HUES6 (cell line): ENCODE data around the gene FOXJ3.

ENCODE experiments used
- H3K27ac ChIP-seq: 2 replicates; pipeline ENCODE4 v1.7.0; 2013; ENCODE audit warnings: low read depth, mild to moderate bottlenecking, low read length, inconsistent platforms
- H3K27me3 ChIP-seq: 2 replicates; pipeline ENCODE4 v1.6.1; 2013; ENCODE audit warnings: low read length; ENCODE audit not compliant: control insufficient read depth, insufficient read depth
- H3K36me3 ChIP-seq: 2 replicates; pipeline ENCODE4 v1.6.1; 2013; ENCODE audit warnings: low read length; ENCODE audit not compliant: control insufficient read depth, insufficient read depth
- H3K4me1 ChIP-seq: 2 replicates; pipeline ENCODE4 v1.6.1; 2013; ENCODE audit warnings: low read length; ENCODE audit not compliant: control insufficient read depth, insufficient read depth
- H3K4me3 ChIP-seq: 2 replicates; pipeline ENCODE4 v1.5.1; 2013; ENCODE audit warnings: low read depth, low read length
- H3K9ac ChIP-seq: one replicate; pipeline ENCODE4 v1.6.1; 2013; ENCODE audit warnings: mild to moderate bottlenecking, low read length
- H3K9me3 ChIP-seq: 2 replicates; pipeline ENCODE4 v1.6.1; 2013; ENCODE audit warnings: low read depth, low read length; ENCODE audit not compliant: control insufficient read depth, insufficient read depth

Gene FOXJ3

DNA sequence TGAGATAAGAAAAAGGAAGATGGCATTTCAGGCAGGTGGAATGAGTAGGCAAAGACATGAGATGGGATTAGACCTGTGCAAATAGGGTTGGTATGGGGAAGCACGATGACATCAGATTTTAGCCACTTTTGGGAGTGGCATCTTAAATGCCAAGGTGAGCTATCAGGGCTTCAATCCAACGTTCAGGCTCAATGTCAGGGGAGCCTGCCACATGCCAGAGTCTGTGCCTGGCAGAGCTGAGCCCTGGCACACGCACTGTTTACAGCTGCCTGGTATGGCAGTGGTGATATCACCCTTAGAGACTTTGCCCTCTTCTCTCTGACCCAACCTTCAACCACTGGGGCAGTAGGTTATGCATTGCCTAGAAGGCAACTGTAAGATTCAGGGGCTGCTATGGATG, 182.9 kb downstream of the FOXJ3 start:
- Histone ChIP-seq H3K27ac (no peak overlapping the region), H3K4me3 (no peak overlapping the region), H3K27me3 (peaks cover 11% of the 10 kb centered on the region; the same call in 1 of the 2 replicates), H3K9ac (no peak overlapping the region), H3K4me1 (no peaks in the 10 kb centered on the region), H3K9me3 (no peaks in the 10 kb centered on the region), H3K36me3 (no peaks in the 10 kb centered on the region)

DNA sequence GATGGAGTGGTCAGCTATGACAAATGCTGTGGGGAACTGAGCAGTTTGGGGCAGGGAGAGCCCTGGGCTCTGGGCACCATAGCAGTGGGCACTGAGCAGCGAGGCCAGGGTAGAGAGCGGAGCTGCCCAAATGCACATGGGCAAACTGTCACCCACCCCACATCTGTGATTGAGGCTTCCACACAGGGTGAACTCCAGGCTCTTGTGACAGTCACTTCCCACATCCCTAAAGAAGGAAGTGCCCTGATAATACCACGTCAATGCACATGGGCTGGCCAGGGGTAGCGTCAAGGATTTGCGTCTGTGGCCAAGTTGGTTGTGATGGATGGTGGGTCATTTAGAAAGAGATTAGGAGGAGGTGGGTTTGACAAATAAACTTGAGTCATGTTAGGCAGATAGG, 184.4 kb downstream of the FOXJ3 start:
- Histone ChIP-seq H3K4me3 (no peak overlapping the region), H3K27me3 (peaks cover 11% of the 10 kb centered on the region; the same call in 1 of the 2 replicates)

DNA sequence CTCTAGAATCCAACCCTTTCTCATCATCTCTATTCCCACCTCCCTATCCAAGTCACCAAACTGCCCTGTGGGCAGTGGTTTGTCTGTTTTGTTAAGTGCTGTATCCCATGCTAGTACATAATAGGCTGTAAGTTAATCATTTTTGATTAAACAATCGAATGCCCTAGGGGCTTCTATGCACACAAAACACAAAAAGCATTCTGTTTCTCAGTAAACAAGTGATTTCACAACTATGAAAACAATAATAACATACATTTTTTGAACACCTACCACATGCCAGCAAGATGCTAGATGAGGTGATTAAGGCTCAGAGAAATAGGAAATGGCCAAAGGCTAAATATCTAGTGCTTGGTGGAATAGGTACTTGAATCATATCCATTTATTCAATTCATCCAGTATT, 186.9 kb downstream of the FOXJ3 start:
- H3K9me3 ChIP-seq: no peaks in the 10 kb centered on the region
- H3K4me3 ChIP-seq: no peak overlapping the region
- H3K27ac ChIP-seq: no peak overlapping the region
- H3K27me3 ChIP-seq: peaks cover 19% of the 10 kb centered on the region
- no peaks in the 10 kb centered on the region for H3K4me1 ChIP-seq
- no peaks in the 10 kb centered on the region for H3K36me3 ChIP-seq
- no peak overlapping the region for H3K9ac ChIP-seq

More for the DNA sequence above, 184.4 kb downstream of the FOXJ3 start:
- no peaks in the 10 kb centered on the region for H3K36me3 ChIP-seq
- H3K9me3 ChIP-seq: no peaks in the 10 kb centered on the region
- H3K27ac ChIP-seq: no peak overlapping the region
- no peaks in the 10 kb centered on the region for H3K4me1 ChIP-seq
- H3K9ac ChIP-seq: no peak overlapping the region

DNA sequence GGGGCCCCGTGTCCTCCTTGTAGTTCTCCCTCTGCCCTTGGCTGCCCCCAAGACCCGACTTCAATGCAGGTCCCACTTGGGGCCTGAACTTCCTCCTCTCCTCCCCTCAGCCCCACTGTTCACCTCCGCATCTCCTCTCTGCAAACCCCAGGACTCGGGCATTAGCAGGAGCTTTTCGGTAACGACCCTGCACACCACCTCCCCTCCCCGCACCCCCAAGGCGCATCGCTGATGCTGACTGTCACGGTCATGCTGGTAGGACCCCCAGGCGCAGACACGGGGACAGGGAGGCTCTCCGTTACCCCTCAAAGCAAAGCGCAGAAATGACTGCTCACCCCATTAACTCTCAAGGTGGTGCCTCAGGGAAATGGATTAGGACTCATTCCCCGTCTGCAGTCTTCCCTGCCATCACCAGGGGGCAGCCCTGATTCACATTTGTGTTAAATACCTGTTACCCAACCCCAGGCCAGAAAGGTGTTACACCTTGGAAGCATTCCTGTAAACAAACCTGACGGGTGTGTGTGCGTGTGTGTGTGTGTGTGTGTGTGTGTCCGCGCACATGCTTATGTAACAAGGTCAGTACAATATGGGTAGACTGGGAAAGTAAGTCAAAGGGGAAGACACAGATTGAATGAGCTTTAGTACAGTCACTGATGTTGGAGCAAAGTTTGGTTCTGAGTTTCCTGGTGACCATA, 188.3 kb downstream of the FOXJ3 start:
- no peak overlapping the region for H3K9ac ChIP-seq
- no peaks in the 10 kb centered on the region for H3K9me3 ChIP-seq
- H3K4me3 ChIP-seq: no peak overlapping the region
- H3K27me3 ChIP-seq: peaks cover 20% of the 10 kb centered on the region
- H3K4me1 ChIP-seq: no peaks in the 10 kb centered on the region
- H3K27ac ChIP-seq: no peak overlapping the region
- no peaks in the 10 kb centered on the region for H3K36me3 ChIP-seq

DNA sequence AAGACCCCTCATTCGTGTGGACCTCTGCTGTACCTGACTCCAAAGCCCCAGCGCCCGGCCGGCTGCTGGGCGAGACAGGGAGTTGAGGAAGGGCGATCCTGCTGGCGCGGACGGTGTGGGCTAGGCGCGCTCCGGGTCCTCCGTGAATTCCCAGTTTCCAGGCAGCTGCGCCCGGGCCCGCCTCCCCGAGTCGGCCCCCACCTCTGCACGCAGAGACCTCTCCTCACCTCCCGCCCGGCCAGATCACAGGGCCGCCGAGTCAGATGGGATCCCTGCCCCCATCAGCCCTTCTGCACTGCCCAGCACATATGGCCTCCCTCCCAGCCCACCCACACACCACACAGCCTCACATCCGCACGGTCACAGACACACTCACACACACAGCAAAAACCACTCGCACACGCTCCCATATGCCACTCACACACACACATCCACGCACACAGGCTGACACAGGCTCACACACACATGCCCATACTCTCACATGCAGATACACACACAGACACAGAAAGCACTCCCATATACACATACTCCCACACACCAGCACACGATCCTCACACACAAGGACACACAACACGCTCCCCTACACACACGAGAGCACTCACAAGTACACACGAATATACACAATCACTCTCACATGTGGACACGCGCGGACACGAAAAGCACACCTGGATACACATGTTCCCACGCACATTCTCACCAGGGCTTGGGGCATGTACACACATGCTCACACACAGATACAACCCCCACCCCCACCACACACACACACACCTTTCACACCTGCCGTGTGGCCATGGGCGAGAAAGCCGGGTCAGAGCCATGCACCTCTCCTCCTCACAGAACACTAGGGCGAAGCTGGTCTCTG, 189.0 kb downstream of the FOXJ3 start:
- no peaks in the 10 kb centered on the region for H3K36me3 ChIP-seq
- no peaks in the 10 kb centered on the region for H3K4me1 ChIP-seq
- no peak overlapping the region for H3K27ac ChIP-seq
- H3K9me3 ChIP-seq: no peaks in the 10 kb centered on the region
- H3K9ac ChIP-seq: no peak overlapping the region
- H3K4me3 ChIP-seq: no peak overlapping the region
- H3K27me3 ChIP-seq: peaks cover 20% of the 10 kb centered on the region

DNA sequence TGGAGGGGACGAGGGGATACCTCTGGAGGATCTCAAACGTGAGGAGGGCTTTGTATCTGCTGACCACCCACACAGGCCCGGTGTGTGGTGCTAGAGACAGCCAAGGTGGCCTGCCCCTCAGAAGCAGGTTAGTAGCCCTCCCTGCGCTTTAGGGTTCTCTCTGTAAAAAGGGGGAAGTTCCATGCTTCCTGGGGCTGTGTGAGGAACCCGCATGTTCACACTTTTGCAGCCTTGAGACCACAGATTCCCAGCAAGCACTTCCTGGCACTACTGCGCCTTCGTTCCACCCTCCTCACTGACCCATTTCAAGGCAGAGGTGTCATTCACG, 189.7 kb downstream of the FOXJ3 start:
- no peak overlapping the region for H3K9ac ChIP-seq
- H3K36me3 ChIP-seq: no peaks in the 10 kb centered on the region

DNA sequence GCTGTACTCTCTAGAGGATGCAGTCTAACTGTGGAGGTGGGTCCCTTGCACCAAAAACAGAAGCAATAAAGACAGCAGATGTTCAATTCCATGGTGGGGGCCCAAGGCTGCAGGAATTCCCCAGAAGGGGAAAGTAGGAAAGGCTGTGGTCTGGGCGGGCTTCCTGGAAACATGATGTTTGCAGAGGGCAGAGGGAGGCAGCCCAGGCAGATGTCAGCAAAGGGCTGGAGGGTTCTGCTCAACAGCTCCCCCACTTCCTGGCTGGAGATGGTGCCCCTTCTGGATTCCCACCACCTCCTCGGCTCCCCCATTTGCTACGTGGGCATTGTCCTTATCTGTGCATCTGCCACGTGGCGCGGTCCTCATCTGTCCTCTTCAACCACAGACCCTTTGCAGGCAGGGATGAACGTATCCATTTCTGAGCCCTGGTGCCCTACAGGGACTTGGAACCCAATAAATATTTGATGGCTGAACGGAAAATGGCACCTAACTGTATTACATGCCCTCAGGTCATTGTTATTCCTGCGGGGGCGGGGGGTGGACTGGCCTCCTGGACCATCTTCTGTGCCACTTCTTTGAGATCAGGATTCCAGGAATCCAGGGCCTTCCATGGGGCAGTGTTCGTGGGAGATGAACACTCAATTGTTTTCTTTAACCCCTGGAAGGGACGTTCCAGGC, 190.2 kb downstream of the FOXJ3 start:
- Histone ChIP-seq H3K9me3 (no peaks in the 10 kb centered on the region), H3K9ac (no peak overlapping the region), H3K36me3 (no peaks in the 10 kb centered on the region), H3K27ac (no peak overlapping the region), H3K4me3 (no peak overlapping the region), H3K27me3 (peaks cover 14% of the 10 kb centered on the region), H3K4me1 (no peaks in the 10 kb centered on the region)

More for the DNA sequence above, 189.7 kb downstream of the FOXJ3 start:
- Histone ChIP-seq H3K27me3 (peaks cover 15% of the 10 kb centered on the region), H3K4me3 (no peak overlapping the region), H3K4me1 (no peaks in the 10 kb centered on the region), H3K27ac (no peak overlapping the region), H3K9me3 (no peaks in the 10 kb centered on the region)

DNA sequence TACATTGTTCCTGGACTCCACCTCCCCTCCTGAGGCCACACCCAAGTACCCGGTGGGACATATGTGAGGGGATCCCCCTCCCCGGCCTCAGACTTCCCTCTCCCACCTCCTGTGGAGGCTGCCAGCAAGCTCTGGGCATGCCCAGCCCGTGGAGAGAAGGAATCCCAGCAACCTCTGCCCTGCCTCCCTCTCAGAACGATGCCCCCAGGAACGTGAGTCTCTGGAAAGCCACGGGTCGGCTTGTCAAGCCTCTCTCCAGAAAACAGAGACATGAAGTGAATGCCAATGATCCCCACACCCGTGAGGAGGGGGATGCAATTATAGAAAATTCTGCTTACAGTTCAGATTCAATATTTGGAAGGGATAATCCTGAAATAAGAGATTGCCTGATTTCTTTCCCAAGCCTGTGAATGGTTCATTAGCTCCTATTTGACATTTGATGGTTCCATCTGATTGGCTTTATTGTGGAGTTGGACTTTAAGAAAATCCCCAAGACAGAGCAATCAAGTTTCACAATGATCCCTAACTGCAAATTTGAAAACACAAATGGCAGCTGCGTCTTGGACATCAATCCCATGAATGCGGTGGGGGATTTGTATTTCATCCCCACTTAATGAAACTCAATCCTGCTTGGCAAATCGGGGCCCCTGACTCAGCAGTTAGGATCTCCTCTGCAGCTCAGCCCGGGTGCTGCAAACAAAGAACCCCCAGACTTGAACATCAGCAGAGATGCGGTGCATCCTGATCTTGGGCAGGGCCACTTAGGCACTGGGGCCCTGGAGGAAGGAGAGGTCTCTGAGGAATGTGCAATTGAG, 190.9 kb downstream of the FOXJ3 start:
- no peaks in the 10 kb centered on the region for H3K9me3 ChIP-seq
- no peak overlapping the region for H3K4me3 ChIP-seq
- H3K4me1 ChIP-seq: no peaks in the 10 kb centered on the region
- peaks cover 14% of the 10 kb centered on the region for H3K27me3 ChIP-seq
- no peaks in the 10 kb centered on the region for H3K36me3 ChIP-seq
- no peak overlapping the region for H3K27ac ChIP-seq
- no peak overlapping the region for H3K9ac ChIP-seq

DNA sequence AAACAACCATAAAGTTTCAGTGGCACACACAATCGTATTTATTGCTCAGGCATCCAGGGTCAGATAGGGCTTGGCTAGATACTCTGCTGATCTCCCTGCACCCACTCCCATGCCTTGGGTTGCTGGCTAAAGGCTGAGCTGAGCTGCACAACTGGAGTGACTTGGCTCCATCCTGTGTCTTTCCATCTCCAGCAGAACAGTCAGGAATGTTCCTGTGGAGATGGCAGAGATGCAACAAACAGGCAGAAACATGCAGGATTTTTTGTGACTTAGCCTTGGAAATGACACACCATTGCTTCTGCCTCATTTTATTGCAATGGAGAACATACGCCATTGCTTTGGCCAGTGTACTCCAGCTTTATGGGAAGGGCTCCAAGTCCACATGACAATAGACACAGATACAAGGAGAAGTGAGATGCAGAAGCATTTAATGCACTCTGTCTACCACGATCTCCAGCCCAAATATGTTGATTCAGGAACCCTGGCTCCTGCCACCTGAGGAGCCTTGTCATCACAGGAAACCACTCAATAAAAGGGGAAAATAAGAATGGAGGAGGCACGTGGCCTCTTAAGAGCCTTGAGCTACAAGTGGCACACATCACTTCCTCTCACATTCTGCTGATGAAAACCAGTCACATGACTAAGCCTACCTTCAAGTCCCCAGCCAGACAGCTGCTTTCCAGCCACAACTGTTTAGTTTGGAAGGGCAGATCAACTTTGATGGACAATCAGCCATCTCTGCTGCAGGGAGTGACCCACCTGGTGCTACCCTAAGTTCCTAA, 191.9 kb downstream of the FOXJ3 start:
- Histone ChIP-seq H3K4me3 (no peak overlapping the region), H3K27ac (no peak overlapping the region), H3K36me3 (no peaks in the 10 kb centered on the region), H3K9ac (no peak overlapping the region), H3K4me1 (no peaks in the 10 kb centered on the region), H3K9me3 (0 out of 2 replicates have a peak, but pooled peaks cover 2% of the 10 kb centered on the region), H3K27me3 (peaks cover 14% of the 10 kb centered on the region)

DNA sequence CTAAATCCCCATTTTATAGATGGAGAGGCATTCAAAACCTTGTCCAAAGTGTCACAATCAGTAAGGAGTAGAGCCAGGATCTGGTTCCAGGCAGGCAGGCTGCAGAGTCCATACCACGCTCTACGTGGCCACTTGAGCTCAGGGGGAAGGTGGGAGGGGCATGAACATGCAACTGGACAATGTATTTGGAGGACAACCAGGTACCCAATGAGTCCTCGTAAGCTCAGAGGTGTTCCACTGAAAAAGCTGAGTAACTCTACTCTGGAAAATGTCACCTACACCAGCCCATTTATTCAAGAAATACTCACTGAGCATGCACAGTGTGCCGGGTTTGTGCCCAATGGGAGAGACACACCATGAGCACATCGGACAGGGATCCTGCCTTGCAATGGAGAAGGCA, 193.1 kb downstream of the FOXJ3 start:
- peaks cover 9% of the 10 kb centered on the region; the same call in 1 of the 2 replicates for H3K27me3 ChIP-seq
- no peaks in the 10 kb centered on the region for H3K36me3 ChIP-seq
- H3K4me1 ChIP-seq: no peaks in the 10 kb centered on the region
- H3K4me3 ChIP-seq: no peak overlapping the region
- H3K9ac ChIP-seq: no peak overlapping the region
- no peak overlapping the region for H3K27ac ChIP-seq
- H3K9me3 ChIP-seq: 0 out of 2 replicates have a peak, but pooled peaks cover 2% of the 10 kb centered on the region
